Stimulated activated CD8-positive, alpha-beta memory T cell treated with anti-CD3 and anti-CD28 coated beads, Interleukin-12 subunit alpha, Interleukin-12 subunit beta, amount 100 ng/mL, for 24 hours (primary cell): Measurements from ENCODE around the gene PKLR.
A peak's percentile ranks its signal among the peaks of the same experiment; 100 is the strongest.
"Not testable (repeated sequence)": the region's sequence is repeated elsewhere in the genome, so short reads cannot be mapped to it uniquely, and the experiment has no call there.

ENCODE experiments used
- DNase-seq: peaks from one replicate; pipeline ENCODE4 v3.0.0-alpha.2; 2020; ENCODE audit errors: extremely low read depth

Gene PKLR

GRCh38 chr1:155255243-155256007, 45.8 kb downstream of the PKLR start, which contains the start of gene ENTREP3:
Gene ENTREP3 (minus strand): TSS chr1:155255483. CDS start chr1:155254877, 606 bp downstream.
- DNase-seq: peak; percentile 49

- no peak for DNase-seq
Observed at GRCh38 chr1:155254714-155255242, 46.5 kb downstream of the PKLR start.

GRCh38 chr1:155254228-155254713, 47.0 kb downstream of the PKLR start:
- DNase-seq: no peak

GRCh38 chr1:155253797-155254196, 47.4 kb downstream of the PKLR start:
- DNase-seq: no peak

GRCh38 chr1:155253208-155253607, 48.0 kb downstream of the PKLR start:
- DNase-seq: no peak

GRCh38 chr1:155251566-155251965, 49.7 kb downstream of the PKLR start:
- no peak for DNase-seq

GRCh38 chr1:155250633-155251449, 50.4 kb downstream of the PKLR start:
- peak; percentile 92 for DNase-seq

- no peak for DNase-seq
Observed at GRCh38 chr1:155250246-155250632, 51.0 kb downstream of the PKLR start.

GRCh38 chr1:155247667-155248553, 53.3 kb downstream of the PKLR start:
- DNase-seq: no peak

GRCh38 chr1:155246796-155247195, 54.4 kb downstream of the PKLR start:
- not testable (repeated sequence) for DNase-seq

- DNase-seq: no peak
Observed at GRCh38 chr1:155245163-155245524, 56.1 kb downstream of the PKLR start.

GRCh38 chr1:155244368-155245162, 56.7 kb downstream of the PKLR start:
- peak; percentile 90 for DNase-seq

- no peak for DNase-seq
Observed at GRCh38 chr1:155242805-155243358, 58.4 kb downstream of the PKLR start.

GRCh38 chr1:155241841-155242264, 59.4 kb downstream of the PKLR start:
- no peak for DNase-seq

- DNase-seq: no peak
Observed at GRCh38 chr1:155241069-155241679, 60.1 kb downstream of the PKLR start.
